Body of pancreas (tissue), 4 donors: ENCODE measurements around the gene ACSBG1.

Source experiments
- CTCF ChIP-seq, 7 experiments: fragments of 450-650 bp in 4 of 7; fragments of 200-600 bp in 3 of 7; sonication (generic) in 3 of 7; IDR thresholded peaks; one replicate each; pipeline ENCODE4 v1.5.1; 2016 to 2019; ENCODE audit warnings: antibody characterized with exemption in 7 of 7
- POLR2A ChIP-seq, 3 donors: fragments of 450-650 bp; IDR thresholded peaks; one replicate each; pipeline ENCODE4 v1.6.1; 2016; ENCODE audit warnings: antibody characterized with exemption in 3 of 3, mild to moderate bottlenecking in 2 of 3

- TF ChIP-seq CTCF (IDR thresholded peaks at IDR 0.05) = no peak
- no peak for TF ChIP-seq POLR2A (IDR thresholded peaks at IDR 0.05)
Measured at GRCh38 chr15:78139578-78139977, 94.8 kb downstream of the ACSBG1 start.
